HG02759 (cell line): ENCODE data around the gene ADGRA1.

Experiments used
- ATAC-seq: cut with Tn5 transposase; IDR thresholded peaks from one replicate; pipeline ENCODE4 v1.9.1; 2021; ENCODE audit warnings: mild to moderate bottlenecking, moderate library complexity; ENCODE audit not compliant: unreplicated experiment

ADGRA1 gene

GRCh38 chr10:133094286-133094685, 6.6 kb downstream of the ADGRA1 start:
- no peak for ATAC-seq

- ATAC-seq: no peak
These were observed 7.1 kb downstream of the ADGRA1 start for GRCh38 chr10:133094866-133095265.

GRCh38 chr10:133095586-133095985, 7.9 kb downstream of the ADGRA1 start:
- ATAC-seq: no peak

DNA sequence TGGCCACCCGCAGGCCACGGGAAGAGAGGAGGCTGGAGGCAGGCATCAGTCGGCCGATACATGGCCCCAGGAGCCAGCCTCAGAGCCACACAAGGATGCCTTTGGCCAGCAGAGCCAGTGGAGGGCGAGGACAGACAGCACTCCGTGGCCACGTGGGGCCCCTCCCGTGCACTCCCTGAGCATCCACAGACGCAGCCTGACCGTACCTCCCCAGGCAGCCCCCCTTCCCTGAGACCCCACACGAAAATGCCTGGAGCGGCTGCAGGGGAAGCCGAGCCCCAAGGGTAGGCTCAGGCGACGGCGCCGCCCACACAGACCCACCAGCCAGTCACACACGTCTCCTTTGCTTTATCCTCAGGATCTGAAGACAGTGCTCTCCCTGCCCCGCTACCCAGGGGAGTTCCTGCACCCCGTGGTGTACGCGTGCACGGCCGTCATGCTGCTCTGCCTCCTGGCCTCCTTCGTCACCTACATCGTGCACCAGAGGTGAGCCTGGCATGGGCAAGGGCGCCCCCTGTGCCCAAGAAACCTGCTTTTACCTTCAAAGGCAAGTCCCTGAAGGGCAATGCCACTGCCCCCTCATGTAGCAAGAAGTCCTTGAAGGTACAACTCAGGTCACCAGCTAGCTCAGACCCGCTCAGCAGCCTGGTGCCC, 9.0 kb downstream of the ADGRA1 start:
- ATAC-seq: no peak

DNA sequence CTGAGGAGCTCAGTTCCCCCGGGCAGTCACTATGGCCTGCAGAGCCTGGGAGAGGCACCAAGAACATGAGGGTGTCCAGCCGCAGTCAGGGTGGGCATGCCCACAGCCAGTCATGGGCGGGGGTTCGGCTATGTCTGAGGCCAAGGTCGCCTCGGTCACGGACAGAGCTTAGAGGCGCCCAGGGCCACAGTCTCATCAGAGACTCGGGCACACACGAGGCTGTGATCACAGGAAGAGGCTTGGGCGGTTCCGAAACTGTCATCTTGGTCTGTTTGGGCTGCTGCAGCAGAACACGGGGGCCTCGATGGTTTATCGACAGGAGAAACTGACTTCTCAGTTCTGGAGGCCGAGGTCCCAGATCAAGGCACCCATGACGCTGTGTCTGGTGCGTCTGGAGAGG, 9.7 kb downstream of the ADGRA1 start:
- no peak for ATAC-seq

DNA sequence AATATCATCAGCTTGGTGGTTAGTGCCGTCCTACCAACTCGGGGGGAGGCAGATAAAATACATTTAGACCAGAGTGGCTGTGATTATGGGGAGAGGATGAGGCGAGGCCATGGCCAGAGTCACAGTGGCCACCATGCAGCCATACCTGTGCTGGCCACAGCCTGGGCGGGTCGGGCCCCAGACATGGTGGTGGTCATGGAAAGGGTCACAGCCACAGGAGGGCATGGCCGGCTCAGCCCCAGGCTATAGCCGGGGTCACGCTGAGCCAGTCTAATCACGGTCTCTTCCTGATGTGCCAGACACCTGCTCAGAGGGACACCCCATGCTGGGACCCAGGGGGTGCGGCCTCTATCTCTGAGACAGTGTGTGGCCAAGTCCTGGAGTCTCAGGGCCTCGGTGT, 10.2 kb downstream of the ADGRA1 start:
- ATAC-seq: no peak

GRCh38 chr10:133098426-133099124, 10.9 kb downstream of the ADGRA1 start:
- ATAC-seq: no peak

- ATAC-seq: no peak
These were observed 11.8 kb downstream of the ADGRA1 start for GRCh38 chr10:133099571-133099970.

- no peak for ATAC-seq
These were observed 12.5 kb downstream of the ADGRA1 start for GRCh38 chr10:133100186-133100585.

DNA sequence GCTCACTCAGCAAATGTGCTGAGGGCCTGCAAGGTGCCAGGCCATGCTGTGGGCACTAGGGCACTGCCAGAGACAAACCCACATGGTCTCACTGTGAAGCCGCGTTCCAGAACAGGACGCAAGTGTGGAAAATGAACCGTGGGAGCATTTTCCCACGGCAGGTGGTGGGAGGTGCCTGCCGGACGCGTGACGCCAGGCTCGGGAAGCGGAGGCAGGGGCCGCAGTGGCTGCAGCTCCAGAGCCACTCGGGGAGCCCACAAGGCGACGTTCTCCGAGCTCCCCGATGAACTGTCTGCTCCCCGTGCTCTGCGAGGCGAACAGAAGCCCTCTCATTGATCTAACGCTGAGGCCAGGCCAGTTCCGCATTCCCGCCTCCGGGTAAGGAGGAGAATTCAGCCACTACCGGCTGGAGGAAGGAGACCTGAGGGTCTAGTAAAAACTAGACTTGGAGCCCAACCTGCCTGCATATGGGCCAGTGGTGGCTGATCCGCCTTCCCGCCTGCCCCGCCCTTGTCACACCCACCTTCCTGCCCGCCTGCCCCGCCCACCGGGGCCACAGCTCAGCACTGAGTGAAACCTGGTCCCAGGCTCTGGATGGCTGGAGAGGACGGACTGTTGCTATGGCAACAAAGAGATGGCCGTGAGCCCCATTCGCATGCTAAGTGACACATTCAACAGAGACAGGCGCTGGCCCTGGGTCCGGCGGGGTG, 13.1 kb downstream of the ADGRA1 start:
- ATAC-seq: no peak

GRCh38 chr10:133101416-133101810, 13.7 kb downstream of the ADGRA1 start:
- ATAC-seq: no peak

- ATAC-seq: no peak
These were observed 14.8 kb downstream of the ADGRA1 start for GRCh38 chr10:133102415-133103095.

DNA sequence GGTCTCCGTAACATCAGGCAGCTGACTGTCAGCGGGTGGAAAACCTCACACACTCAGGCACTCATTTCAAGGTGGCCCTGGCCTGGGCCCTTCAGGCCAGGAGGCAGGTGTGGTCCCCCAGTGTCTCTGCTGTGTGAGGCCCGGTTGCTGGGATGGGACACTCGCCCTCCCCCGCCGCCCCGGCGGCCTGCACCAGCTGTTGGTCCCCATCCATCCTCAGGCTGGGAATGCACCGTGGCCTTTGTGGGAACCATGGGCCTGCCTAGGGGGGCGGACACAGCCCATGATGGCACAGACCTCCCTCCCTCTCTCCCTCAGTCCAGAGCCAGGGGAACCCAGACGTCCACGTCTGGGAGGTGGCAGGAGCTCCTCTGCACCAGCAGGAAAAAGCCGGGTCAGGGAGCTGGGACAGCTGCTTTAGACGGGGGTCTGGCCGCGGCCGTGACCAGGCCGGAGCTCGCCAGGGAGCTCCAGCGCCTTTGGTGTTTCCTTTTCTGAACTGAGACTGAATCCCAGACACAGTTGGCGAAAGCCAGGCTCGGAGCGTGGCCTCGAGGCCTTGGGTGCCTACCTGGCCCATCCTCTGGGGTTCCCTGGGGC, 15.7 kb downstream of the ADGRA1 start:
- ATAC-seq: no peak

- no peak for ATAC-seq
These were observed 16.6 kb downstream of the ADGRA1 start for GRCh38 chr10:133104068-133104962.

DNA sequence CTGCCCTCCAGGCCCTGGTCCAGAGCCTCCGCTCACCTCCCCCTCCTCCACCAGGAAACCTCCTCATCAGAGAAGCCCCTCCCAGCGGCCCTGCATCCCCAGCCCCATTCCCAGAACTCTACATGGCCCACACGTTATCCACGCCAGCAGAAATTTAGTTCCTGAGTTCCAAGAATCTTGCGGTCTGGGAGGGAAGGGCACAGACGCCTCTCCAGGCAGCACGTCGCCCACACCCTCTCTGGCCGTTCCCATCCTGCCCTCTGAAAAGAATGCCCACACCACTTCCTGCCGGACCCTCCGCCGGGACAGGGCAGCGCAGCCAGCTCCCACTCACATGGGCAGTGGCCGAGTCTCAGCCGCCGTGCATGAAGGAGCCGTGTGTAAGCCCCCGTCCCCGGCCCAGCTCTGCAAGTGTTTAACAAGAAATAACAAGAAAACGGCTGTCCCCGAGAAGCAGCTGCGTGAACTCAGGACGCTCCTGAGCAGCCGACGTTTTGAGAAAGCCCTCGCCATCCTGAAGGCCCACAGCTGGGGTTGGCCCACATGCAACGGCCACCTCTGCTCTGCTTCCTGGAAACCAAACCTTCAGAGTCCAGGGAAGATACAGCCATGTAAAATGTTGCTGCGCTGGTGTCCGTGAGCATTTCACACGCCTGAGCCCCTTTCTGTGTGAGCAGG, 17.4 kb downstream of the ADGRA1 start:
- ATAC-seq: no peak

- ATAC-seq: no peak
These were observed 18.1 kb downstream of the ADGRA1 start for GRCh38 chr10:133105686-133106390.

DNA sequence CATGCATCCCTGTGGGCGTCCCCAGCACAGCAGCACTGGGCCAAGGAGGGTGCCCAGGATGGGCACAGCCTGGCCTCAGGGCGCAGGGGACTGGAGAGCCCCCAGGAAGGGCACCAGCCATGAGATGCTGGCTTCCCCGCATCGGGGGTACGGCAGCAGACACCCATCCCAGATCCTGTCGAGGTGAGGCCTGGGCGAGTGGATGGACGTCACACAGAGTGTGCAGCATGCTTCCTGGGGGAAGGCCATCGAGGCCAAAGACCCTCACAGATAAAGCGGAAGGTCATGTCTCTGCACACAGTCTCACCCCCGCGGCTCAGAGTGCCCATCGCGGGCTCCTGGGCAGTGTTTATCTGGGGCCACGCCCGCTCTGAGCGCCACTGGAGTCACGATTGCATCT, 18.8 kb downstream of the ADGRA1 start:
- no peak for ATAC-seq

GRCh38 chr10:133107442-133107841, 19.7 kb downstream of the ADGRA1 start:
- no peak for ATAC-seq

- ATAC-seq: no peak
These were observed 22.0 kb downstream of the ADGRA1 start for GRCh38 chr10:133109711-133110110.
